AG08396 (cell line): Measurements from ENCODE around the gene PAK2.
"Not testable (repeated sequence)": the region's sequence is repeated elsewhere in the genome, so short reads cannot be mapped to it uniquely, and the experiment has no call there.

Source experiments
- DNase-seq: peaks from one replicate; pipeline ENCODE4 v3.0.0; 2012; ENCODE audit warnings: low spot score, mixed read lengths

Gene PAK2

GRCh38 chr3:196736670-196737374 is 2.8 kb upstream of the PAK2 start:
- no peak for DNase-seq

- DNase-seq: no peak
Observed at GRCh38 chr3:196737655-196738054, 2.0 kb upstream of the PAK2 start.

- DNase-seq: peak; percentile 48
Observed at GRCh38 chr3:196740481-196741248, 1.0 kb downstream of the PAK2 start.

GRCh38 chr3:196741249-196741889 is 1.7 kb downstream of the PAK2 start:
- DNase-seq: no peak

- not testable (repeated sequence) for DNase-seq
Observed at GRCh38 chr3:196743569-196743968, 3.9 kb downstream of the PAK2 start.

GRCh38 chr3:196749125-196749524 is 9.5 kb downstream of the PAK2 start:
- DNase-seq: no peak

- no peak for DNase-seq
Observed at GRCh38 chr3:196753201-196753600, 13.5 kb downstream of the PAK2 start.

- DNase-seq: no peak
Observed at GRCh38 chr3:196754091-196754981, 14.7 kb downstream of the PAK2 start.

- no peak for DNase-seq
Observed at GRCh38 chr3:196756732-196757131, 17.1 kb downstream of the PAK2 start.

- DNase-seq: peak; percentile 61
Observed at GRCh38 chr3:196757876-196758739, 18.5 kb downstream of the PAK2 start.

GRCh38 chr3:196763179-196763578 is 23.5 kb downstream of the PAK2 start:
- DNase-seq: no peak

GRCh38 chr3:196765454-196765853 is 25.8 kb downstream of the PAK2 start:
- no peak for DNase-seq

GRCh38 chr3:196771067-196771466 is 31.4 kb downstream of the PAK2 start:
- DNase-seq: no peak

- no peak for DNase-seq
Observed at GRCh38 chr3:196772102-196772501, 32.4 kb downstream of the PAK2 start.

- DNase-seq: no peak
Observed at GRCh38 chr3:196772897-196773296, 33.2 kb downstream of the PAK2 start.

GRCh38 chr3:196774191-196774820 is 34.6 kb downstream of the PAK2 start:
- peak; percentile 12 for DNase-seq

GRCh38 chr3:196774848-196775422 is 35.3 kb downstream of the PAK2 start:
- DNase-seq: no peak

GRCh38 chr3:196775938-196776337 is 36.3 kb downstream of the PAK2 start:
- DNase-seq: no peak

GRCh38 chr3:196777836-196778235 is 38.2 kb downstream of the PAK2 start:
- DNase-seq: no peak

- peak; percentile 35 for DNase-seq
Observed at GRCh38 chr3:196778755-196779154, 39.1 kb downstream of the PAK2 start.
